Endothelial cell of umbilical vein (primary cell): ENCODE results near the gene GNB5. TPM values are rescaled to one million over a fixed set of nuclear protein-coding genes. Genes with fewer than 3 reads are reported as not detected.
A peak's percentile ranks its signal among the peaks of the same experiment; 100 is the strongest.
"Not testable (repeated sequence)": the region's sequence is repeated elsewhere in the genome, so short reads cannot be mapped to it uniquely, and the experiment has no call there.

ENCODE experiments used
- BruUV-seq: library from RNA; stranded (reverse); fragments of 400-500 nt; replicated peaks from 2 replicates; lab custom pipeline; 2021; lab: Mats Ljungman, UMichigan
- CTCF ChIA-PET: fragments of 300-600, 350-600 bp; sonication (Branson Sonifier 250); formaldehyde crosslinking; loops from one replicate; lab custom pipeline; 2021; ENCODE audit warnings: antibody characterized with exemption, inconsistent platforms; lab: Charles Lee
- POLR2A ChIA-PET: fragments of 300-600, 350-600 bp; sonication (Branson Sonifier 250); formaldehyde crosslinking; loops from one replicate; lab custom pipeline; 2021; ENCODE audit warnings: antibody characterized with exemption, inconsistent platforms; lab: Charles Lee
- DNase-seq: peaks from one replicate; pipeline ENCODE4 v3.0.0-alpha.2; 2011; ENCODE audit warnings: low read depth, low spot score
- FAIRE-seq: peaks from 2 replicates; lab custom pipeline; 2011; peaks lifted over from hg19 to GRCh38; lab: Jason Lieb, UNC
- H2AFZ ChIP-seq: 2 replicates; pipeline ENCODE4 v1.6.0; 2012; ENCODE audit warnings: low read depth, low read length, control low read depth, inconsistent platforms
- H3K27ac ChIP-seq: 2 replicates; pipeline ENCODE4 v1.5.1; 2011; ENCODE audit warnings: low read depth, mild to moderate bottlenecking, control low read depth, low read length, moderate library complexity; ENCODE audit not compliant: insufficient read depth
- H3K27me3 ChIP-seq, 2 experiments: 2 replicates each; pipeline versions ENCODE4 v1.6.0 to v1.6.1; 2011; ENCODE audit warnings: low read length in 2 of 2, mixed read lengths in 1 of 2; ENCODE audit not compliant: control insufficient read depth in 2 of 2, insufficient read depth in 2 of 2
- H3K36me3 ChIP-seq, 2 experiments: 2 replicates in 1 of 2; 3 replicates in 1 of 2; pipeline ENCODE4 v1.5.1; 2011; ENCODE audit warnings: low read length in 2 of 2, mild to moderate bottlenecking in 1 of 2, moderate library complexity in 1 of 2; ENCODE audit not compliant: control insufficient read depth in 2 of 2, insufficient read depth in 2 of 2; ENCODE audit errors: extremely low read depth in 1 of 2
- H3K4me1 ChIP-seq: 3 replicates; pipeline ENCODE4 v1.5.1; 2011; ENCODE audit warnings: mild to moderate bottlenecking, low read length; ENCODE audit not compliant: control insufficient read depth, insufficient read depth; ENCODE audit errors: extremely low read depth
- H3K4me2 ChIP-seq: 2 replicates; pipeline ENCODE4 v1.6.1; 2011; ENCODE audit warnings: low read length, control low read depth, mixed read lengths; ENCODE audit not compliant: insufficient read depth
- H3K4me3 ChIP-seq, 3 experiments: fragments of 200-600 bp in 1 of 3; sonication (generic), shearing (Covaris generic) in 1 of 3; replicated peaks in 1 of 3; 2 replicates each; pipeline ENCODE4 v1.5.1; 2011 to 2016; ENCODE audit warnings: control low read depth in 3 of 3, low read length in 3 of 3, mild to moderate bottlenecking in 2 of 3, inconsistent platforms in 1 of 3, low read depth in 1 of 3, moderate library complexity in 1 of 3; ENCODE audit not compliant: insufficient read depth in 1 of 3
- H3K79me2 ChIP-seq: 2 replicates; pipeline ENCODE4 v1.6.0; 2012; ENCODE audit warnings: low read length, inconsistent platforms; ENCODE audit not compliant: control insufficient read depth, insufficient read depth
- H3K9ac ChIP-seq: replicated peaks from 2 replicates; pipeline ENCODE3; 2011; ENCODE audit warnings: low read length, control low read depth; ENCODE audit not compliant: insufficient read depth; ENCODE audit errors: extremely low read depth
- H3K9me1 ChIP-seq: replicated peaks from 3 replicates; pipeline ENCODE4 v1.6.0; 2011; ENCODE audit warnings: mild to moderate bottlenecking, low read length; ENCODE audit not compliant: control insufficient read depth, insufficient read depth; ENCODE audit errors: extremely low read depth
- H3K9me3 ChIP-seq: replicated peaks from 2 replicates; pipeline ENCODE4 v1.5.1; 2012; ENCODE audit warnings: low read length, inconsistent platforms; ENCODE audit not compliant: control insufficient read depth, insufficient read depth
- H4K20me1 ChIP-seq: replicated peaks from 2 replicates; pipeline ENCODE3; 2011; ENCODE audit warnings: mild to moderate bottlenecking, low read length; ENCODE audit not compliant: control insufficient read depth, insufficient read depth; ENCODE audit errors: extremely low read depth
- CTCF ChIP-seq, 2 donors: IDR thresholded peaks; 1 replicate in 1 of 2; 2 replicates in 1 of 2; pipeline ENCODE4 v1.5.1; 2011; ENCODE audit warnings: low read length in 2 of 2, mild to moderate bottlenecking in 2 of 2, moderate library complexity in 2 of 2, control low read depth in 1 of 2, inconsistent platforms in 1 of 2, low read depth in 1 of 2; ENCODE audit not compliant: insufficient read depth in 1 of 2; ENCODE audit errors: extremely low read depth in 1 of 2
- EZH2 ChIP-seq: IDR thresholded peaks from 2 replicates; pipeline ENCODE4 v1.6.1; 2012; ENCODE audit warnings: borderline replicate concordance, low read depth, mild to moderate bottlenecking, moderate library complexity, low read length, inconsistent platforms; ENCODE audit not compliant: severe bottlenecking
- FOS ChIP-seq: IDR thresholded peaks from 2 replicates; pipeline ENCODE4 v1.6.1; 2011; ENCODE audit warnings: mild to moderate bottlenecking, low read length, moderate library complexity, borderline replicate concordance; ENCODE audit not compliant: insufficient read depth
- GATA2 ChIP-seq: IDR thresholded peaks from 2 replicates; pipeline ENCODE4 v1.7.0; 2011; ENCODE audit warnings: low read depth, mild to moderate bottlenecking, moderate library complexity, mixed read lengths, low read length; ENCODE audit not compliant: insufficient read length, insufficient read depth
- JUN ChIP-seq: IDR thresholded peaks from 2 replicates; pipeline ENCODE4 v1.6.1; 2011; ENCODE audit warnings: borderline replicate concordance, low read depth; ENCODE audit not compliant: insufficient read length, insufficient read depth
- MAX ChIP-seq: IDR thresholded peaks from 2 replicates; pipeline ENCODE4 v1.6.1; 2011; ENCODE audit not compliant: insufficient read depth, insufficient read length
- MYC ChIP-seq: IDR thresholded peaks from one replicate; pipeline ENCODE4 v1.6.1; 2011; ENCODE audit warnings: mild to moderate bottlenecking, low read depth, low read length
- POLR2A ChIP-seq: IDR thresholded peaks from 2 replicates; pipeline ENCODE4 v1.6.1; 2012; ENCODE audit warnings: low read depth, mild to moderate bottlenecking, control low read depth, low read length
- POLR2AphosphoS5 ChIP-seq: IDR thresholded peaks from 2 replicates; pipeline ENCODE4 v1.6.1; 2012; ENCODE audit warnings: low read depth, mild to moderate bottlenecking, control low read depth, low read length, moderate library complexity; ENCODE audit not compliant: insufficient read depth
- dilution Hi-C: fragments of 300-500 bp; cut with MboI; formaldehyde crosslinking; loops from one replicate; pipeline ENCODE4 v1.15.0; 2019; ENCODE audit warnings: low sequenced_read_pairs; ENCODE audit not compliant: extremely low pct_ligation_motif_present
- intact Hi-C: fragments of 100-400 bp; cut with micrococcal nuclease; formaldehyde crosslinking; loops from one replicate; pipeline ENCODE4 v1.10.0; 2022
- polyA plus RNA-seq, 4 experiments: library from polyadenylated mRNA; depleted of rRNA in 3 of 4; stranded (reverse) in 3 of 4; unstranded in 1 of 4; fragments of >200 nt; gene quantifications; 2 replicates each; pipeline versions ENCODE4 v1.2.1 to v1.2.3, GENCODE V29; 2011 to 2012; ENCODE audit warnings: missing spikeins in 1 of 4
- total RNA-seq: library from RNA; stranded (reverse); gene quantifications from 2 replicates; pipeline ENCODE4 v1.2.3, GENCODE V29; 2021

GNB5 gene
- total and polyA plus RNA-seq, 2 donors (not counting 3 experiments of a cell fraction or from before 2014, with no cell fraction given) = 15.6 to 16.8 TPM

- Histone ChIP-seq H3K9ac (no peak overlapping the region), H2AFZ (no peak overlapping the region), H3K27me3 (no peaks in the 10 kb centered on the region), H3K36me3 (no peaks in the 10 kb centered on the region), H3K4me3 (no peak overlapping the region), H3K79me2 (no peaks in the 10 kb centered on the region), H4K20me1 (no peaks in the 10 kb centered on the region), H3K9me1 (no peaks in the 10 kb centered on the region), H3K27ac (no peak overlapping the region), H3K4me1 (peaks cover 35% of the 10 kb centered on the region), H3K4me2 (no peak overlapping the region), H3K9me3 (no peaks in the 10 kb centered on the region)
- ChIA-PET POLR2A (interaction anchor here (0.6 kb wide), 1 partner anchor 576 kb away, joined by 5 read pairs; no protein-coding TSS in a partner anchor), CTCF (interaction anchor here (1.0 to 1.7 kb wide), 4 partner anchors 14 to 42 kb away, joined by 3 to 16 read pairs (median 4); no protein-coding TSS in a partner anchor)
- no peak for FAIRE-seq
- peak; percentile 71 for DNase-seq
- TF ChIP-seq POLR2A (no peak), FOS (no peak), MAX (no peak), POLR2AphosphoS5 (no peak), CTCF (IDR thresholded peaks at IDR 0.05; ENCODE audit: extremely low read depth in 1 of 2, insufficient read depth in 1 of 2, low read depth in 1 of 2, low read length in 2 of 2) (no peak), MYC (no peak), GATA2 (no peak), EZH2 (no peak), JUN (no peak)
- no TSS peak for BruUV-seq
- dilution Hi-C loops = no loop called here
- intact Hi-C loops = no loop called here
Measured at GRCh38 chr15:52097180-52097579, 94.0 kb downstream of the GNB5 start.

GRCh38 chr15:52096536-52096935 lies 94.7 kb downstream of the GNB5 start:
- POLR2A ChIA-PET, intact Hi-C loops, dilution Hi-C loops, H3K9ac ChIP-seq, H3K27me3 ChIP-seq, H3K4me3 ChIP-seq, H4K20me1 ChIP-seq, DNase-seq, H3K4me2 ChIP-seq, H2AFZ ChIP-seq, FAIRE-seq, BruUV-seq, H3K9me1 ChIP-seq, H3K27ac ChIP-seq, H3K36me3 ChIP-seq, H3K79me2 ChIP-seq, H3K9me3 ChIP-seq: not testable (repeated sequence)
- CTCF ChIA-PET = interaction anchor here (1.1 kb wide), 1 partner anchor 13 kb away, joined by 4 read pairs; no protein-coding TSS in a partner anchor
- H3K4me1 ChIP-seq = peaks cover 34% of the 10 kb centered on the region
